ENCODE measurements around the gene DPP3.

GRCh38 chr11:66539870-66540213 is 59.6 kb downstream of the DPP3 start:
- no peak for TF ChIP-seq POLR2A (IDR thresholded peaks at IDR 0.05)
- no peak for TF ChIP-seq CTCF (IDR thresholded peaks at IDR 0.05)
